ENCODE data around the gene LYRM1.
"Not testable (repeated sequence)": the region's sequence is repeated elsewhere in the genome, so short reads cannot be mapped to it uniquely, and the experiment has no call there.

Gene LYRM1

DNA sequence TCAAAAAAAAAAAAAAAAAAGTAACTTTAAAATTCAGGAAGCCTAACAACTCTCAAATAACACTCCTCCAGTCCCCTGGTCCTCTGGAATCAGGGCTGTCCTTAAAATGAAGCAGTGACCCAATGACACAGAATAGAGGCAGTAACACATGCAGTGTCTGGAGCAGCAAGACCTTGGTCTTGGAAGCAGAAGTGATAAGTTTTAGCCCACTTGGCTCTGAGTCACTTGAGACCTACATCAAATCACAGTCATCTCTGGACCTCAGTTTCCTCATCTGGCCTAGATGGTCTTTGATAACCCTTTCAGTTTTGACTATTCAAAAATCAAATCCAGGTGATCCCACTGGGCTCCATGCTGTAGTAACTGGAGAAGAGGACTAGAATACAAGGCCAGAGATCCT, 39.0 kb downstream of the LYRM1 start:
- DNase-seq = no peak

GRCh38 chr16:20940871-20941635, 40.5 kb downstream of the LYRM1 start:
- no peak for DNase-seq

- DNase-seq = no peak
These were observed 41.0 kb downstream of the LYRM1 start for GRCh38 chr16:20941636-20941926.

DNA sequence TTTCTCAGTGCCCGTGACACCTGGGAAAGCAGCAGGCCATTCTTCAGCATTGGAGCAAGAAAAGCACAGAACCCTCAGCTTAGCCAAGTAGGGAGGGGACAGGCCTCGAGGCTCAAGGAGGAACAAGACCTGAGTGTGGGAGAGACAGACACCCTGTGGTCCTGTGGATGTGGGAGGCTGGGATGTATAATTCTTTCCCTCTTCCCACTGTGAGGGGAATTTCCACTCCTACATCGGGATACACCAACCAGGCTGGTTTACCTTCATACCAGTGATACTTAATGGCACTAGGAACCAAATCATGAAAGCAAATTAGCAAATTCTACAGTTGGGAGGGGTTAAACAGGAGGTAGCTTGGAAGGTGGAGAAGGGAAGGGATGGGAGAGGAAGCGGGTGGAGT, 41.7 kb downstream of the LYRM1 start:
- DNase-seq = no peak

DNA sequence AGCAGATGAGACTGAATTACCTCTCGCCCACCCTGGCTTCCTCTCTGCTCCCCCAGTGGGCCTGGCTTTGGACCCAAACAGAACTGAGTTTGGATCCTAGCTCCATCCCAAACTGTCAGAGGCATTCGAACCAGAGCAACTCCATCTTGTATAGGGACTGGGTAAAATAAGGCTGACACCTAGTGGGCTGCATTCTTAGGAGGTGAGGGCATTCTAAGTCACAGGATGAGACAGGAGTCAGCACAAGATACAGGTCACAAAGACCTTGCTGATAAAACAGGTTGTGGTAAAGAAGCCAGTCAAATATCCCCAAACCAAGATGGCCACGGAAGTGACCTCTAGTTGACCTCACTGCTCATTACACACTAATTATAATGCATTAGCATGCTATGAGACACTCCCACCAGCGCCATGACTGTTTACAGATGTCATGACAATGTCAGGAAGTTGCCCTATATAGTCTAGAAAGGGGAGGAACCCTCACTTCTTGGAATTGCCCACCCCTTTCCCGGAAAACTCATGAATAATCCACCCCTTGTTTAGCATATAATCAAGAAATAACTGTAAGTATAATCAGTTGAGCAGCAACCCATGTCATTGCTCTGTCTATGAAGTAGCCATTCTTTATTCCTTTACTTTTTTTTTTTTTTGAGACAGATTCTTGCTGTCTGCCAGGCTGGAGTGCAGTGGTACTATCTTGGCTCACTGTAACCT, 44.4 kb downstream of the LYRM1 start:
- DNase-seq = no peak

DNA sequence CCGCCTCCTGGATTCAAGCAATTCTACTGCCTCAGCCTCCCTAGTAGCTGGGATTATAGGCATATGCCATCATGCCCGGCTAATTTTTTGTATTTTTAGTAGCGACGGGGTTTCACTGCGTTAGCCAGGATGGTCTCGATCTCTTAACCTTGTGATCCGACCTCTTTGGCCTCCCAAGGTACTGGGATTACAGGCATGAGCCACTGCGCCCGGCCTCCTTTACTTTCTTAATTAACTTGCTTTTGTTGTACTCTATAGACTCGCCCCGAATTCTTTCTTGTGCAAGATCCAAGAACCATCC, 45.0 kb downstream of the LYRM1 start:
- DNase-seq = not testable (repeated sequence)

DNA sequence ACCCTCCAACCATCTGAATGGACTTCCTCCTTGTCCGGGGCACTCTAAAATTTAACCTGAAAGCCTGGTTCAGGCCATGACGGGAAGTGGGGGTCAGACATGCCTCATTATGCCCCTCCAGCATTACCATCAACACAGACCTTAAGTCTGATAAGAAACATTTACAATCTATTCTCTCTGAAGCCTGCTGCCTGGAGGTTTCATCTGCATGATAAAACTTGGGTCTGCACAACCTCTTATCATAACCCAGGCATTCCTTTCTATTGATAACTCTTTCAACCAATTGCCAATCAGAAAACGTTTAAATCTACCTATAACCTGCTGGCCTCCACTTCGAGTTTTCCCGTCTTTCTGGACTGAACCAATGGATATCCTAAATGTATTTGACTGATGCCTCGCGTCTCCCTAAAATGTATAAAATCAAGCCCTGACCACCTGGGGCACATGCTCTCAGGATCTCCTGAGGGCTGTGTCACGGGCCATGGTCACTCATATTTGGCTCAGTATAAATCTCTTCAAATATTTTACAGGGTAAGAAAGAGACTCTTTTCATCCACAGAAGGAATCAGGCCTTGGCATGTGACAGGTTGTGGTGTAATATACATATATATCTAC, 45.6 kb downstream of the LYRM1 start:
- DNase-seq = no peak

DNA sequence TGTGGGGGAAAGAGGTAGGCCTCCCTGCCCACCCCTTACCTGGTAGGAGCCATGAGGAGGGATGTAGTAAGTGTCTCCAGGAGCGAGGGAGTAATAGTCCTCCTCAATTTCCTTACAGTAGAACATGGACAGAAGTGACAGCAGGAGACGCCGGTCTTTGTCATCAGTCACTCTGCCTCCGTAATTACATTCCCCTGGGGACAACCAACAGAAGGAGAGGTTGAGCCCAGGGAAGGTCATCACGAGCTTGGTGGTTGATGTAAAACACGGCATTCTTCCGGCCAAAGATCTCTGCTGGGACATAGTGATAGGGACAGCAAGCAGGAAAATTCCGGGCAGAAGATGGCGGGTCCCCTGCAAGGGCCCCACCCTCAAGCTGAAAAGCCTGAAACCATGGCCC, 47.9 kb downstream of the LYRM1 start:
- no peak for DNase-seq

DNA sequence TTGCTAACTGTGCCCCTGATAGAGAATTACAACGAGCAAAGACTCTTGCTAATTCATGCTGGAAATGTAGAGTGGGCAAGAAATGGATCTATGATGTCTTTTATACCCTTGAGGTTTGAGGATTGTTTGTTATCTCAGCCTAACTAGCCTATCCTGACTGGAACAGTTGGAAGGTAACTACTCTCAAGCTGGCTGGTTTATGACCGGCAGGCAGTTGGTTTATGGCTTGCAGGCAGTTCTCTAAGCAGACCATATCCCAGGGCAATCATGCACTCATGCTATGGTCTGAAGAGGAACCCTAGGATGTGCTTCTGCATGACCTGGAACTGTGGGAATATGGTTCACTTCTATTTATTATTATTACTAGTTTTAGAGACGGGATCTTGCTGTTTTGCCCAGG, 49.1 kb downstream of the LYRM1 start:
- DNase-seq = no peak

GRCh38 chr16:20950294-20950693, 49.7 kb downstream of the LYRM1 start:
- no peak for DNase-seq

DNA sequence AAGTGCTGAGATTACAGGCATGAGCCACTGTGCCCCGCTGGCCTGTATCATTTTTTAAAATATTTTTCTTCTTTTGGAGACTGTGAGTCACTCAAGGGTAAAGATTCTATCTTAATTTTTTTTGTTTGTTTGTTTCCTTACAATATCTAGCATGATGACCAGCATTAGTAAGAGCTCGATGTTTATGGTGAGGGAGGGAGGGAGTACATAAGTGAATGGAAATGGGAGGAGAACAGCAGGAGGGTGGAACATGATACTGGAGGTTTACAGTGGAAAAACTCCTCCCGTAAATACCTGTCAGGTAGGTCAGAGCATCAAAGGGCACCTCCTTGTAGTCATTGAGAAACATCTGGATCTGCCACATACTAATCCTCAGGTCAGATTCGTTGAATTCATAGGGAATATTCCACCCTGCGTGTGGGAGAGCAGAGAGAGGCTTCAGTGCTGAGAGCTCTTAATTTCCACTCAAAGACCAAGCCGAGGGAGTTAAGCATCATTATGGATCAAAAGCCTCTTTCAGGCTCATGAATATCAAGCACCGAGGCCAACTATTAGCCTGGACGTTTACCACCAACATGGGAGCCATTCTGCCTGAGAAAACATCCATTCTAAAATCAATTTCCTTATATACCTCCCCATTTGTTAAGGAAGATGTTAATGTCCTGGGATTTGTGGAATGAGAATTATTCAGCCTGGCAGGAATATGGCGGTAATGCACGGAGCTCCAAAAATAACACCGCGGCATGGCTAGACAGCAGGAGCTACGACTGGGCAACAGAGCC, 51.8 kb downstream of the LYRM1 start:
- no peak for DNase-seq

- no peak for DNase-seq
These were observed 54.0 kb downstream of the LYRM1 start for GRCh38 chr16:20954574-20954973.

GRCh38 chr16:20956319-20956718, 55.7 kb downstream of the LYRM1 start:
- DNase-seq = no peak

GRCh38 chr16:20957153-20957552, 56.6 kb downstream of the LYRM1 start:
- no peak for DNase-seq

GRCh38 chr16:20960899-20961298, 60.3 kb downstream of the LYRM1 start:
- no peak for DNase-seq

GRCh38 chr16:20968765-20969164, 68.2 kb downstream of the LYRM1 start:
- DNase-seq = no peak

GRCh38 chr16:20969386-20969785, 68.8 kb downstream of the LYRM1 start:
- DNase-seq = no peak

- DNase-seq = no peak
These were observed 70.8 kb downstream of the LYRM1 start for GRCh38 chr16:20971401-20971800.

GRCh38 chr16:20973201-20973600, 72.6 kb downstream of the LYRM1 start:
- DNase-seq = not testable (repeated sequence)

Measured in amniotic stem cell (primary cell).